Psoas muscle (tissue), 8 donors: ENCODE measurements around the gene EIF3L. TPM values are rescaled to one million over a fixed set of nuclear protein-coding genes. Genes with fewer than 3 reads are reported as not detected.

Experiments used
- ATAC-seq, 4 donors: fragments of 200-7000 bp; cut with Tn5 transposase; one replicate each; pipeline ENCODE4 v1.9.1; 2020; ENCODE audit warnings: moderate library complexity in 3 of 4, mild to moderate bottlenecking in 2 of 4
- DNase-seq, 2 donors: peaks; one replicate each; pipeline ENCODE4 v3.0.0-alpha.2; 2020
- H3K27ac ChIP-seq: fragments of 200-600 bp; one replicate; pipeline ENCODE4 v1.8.0; 2022
- H3K27me3 ChIP-seq, 3 donors: fragments of 200-600 bp in 1 of 3; one replicate each; pipeline versions ENCODE4 v1.6.1 to v1.8.0; 2013 to 2022; ENCODE audit warnings: low read length in 2 of 3, mild to moderate bottlenecking in 2 of 3, moderate library complexity in 1 of 3; ENCODE audit not compliant: insufficient read depth in 3 of 3
- H3K36me3 ChIP-seq, 2 donors: fragments of 200-600 bp in 1 of 2; one replicate each; pipeline versions ENCODE4 v1.6.1 to v1.8.0; 2013 to 2022; ENCODE audit warnings: low read depth in 1 of 2, mild to moderate bottlenecking in 1 of 2, moderate library complexity in 1 of 2; ENCODE audit not compliant: insufficient read depth in 1 of 2
- H3K4me1 ChIP-seq: fragments of 200-600 bp; one replicate; pipeline ENCODE4 v1.8.0; 2022
- H3K4me3 ChIP-seq: fragments of 200-600 bp; one replicate; pipeline ENCODE4 v1.8.0; 2022; ENCODE audit warnings: mild to moderate bottlenecking
- H3K9me3 ChIP-seq: fragments of 200-600 bp; one replicate; pipeline ENCODE4 v1.8.0; 2022
- CTCF ChIP-seq: fragments of 200-600 bp; IDR thresholded peaks from one replicate; pipeline ENCODE4 v1.8.0; 2022; ENCODE audit warnings: antibody characterized with exemption
- WGBS, 3 donors: extraction: QIAGEN DNeasy Blood & Tissue Kit; methylation state at CpG; one replicate each; pipeline versions ENCODE4 v1.1.6 to v1.1.7; 2013; 5-methylcytosine and 5-hydroxymethylcytosine counted together
- intact Hi-C, 2 donors: fragments of 100-400 bp; cut with DNase I; formaldehyde crosslinking; loops; one replicate each; pipeline versions ENCODE4 v1.11.0 to v1.14.2; 2022
- polyA plus RNA-seq, 3 donors: library from polyadenylated mRNA; stranded (reverse); fragments of 200-250 nt; gene quantifications; one replicate each; pipeline ENCODE4 v1.2.3, GENCODE V29; 2013
- total RNA-seq, 4 donors: library from RNA; stranded (reverse); fragmentation: NEBNext Ultra II Directional in 2 of 4; extraction: Animal tissue kit (Norgen Biotek cat#: 25700) in 2 of 4; gene quantifications; one replicate each; pipeline versions ENCODE4 v1.2.1 to v1.2.4, GENCODE V29; 2021 to 2023
- donor health status: healthy with polysubstance abuse.
- donor health status: DM: no; HTN: no; CAD: no; lungs with moderate emphysema.
- donor health status: Bipolar disorder and iron deficiency.
- donor health status: healthy.
- donor health status: DM: yes; HTN: yes; CAD: no.
- donor health status: DM: no; HTN: no; CAD: no.
- donor health status: DM: no; HTN: no; CAD: no.
- donor health status: DM: yes; HTN: yes; CAD: no.

EIF3L gene
- total and polyA plus RNA-seq, 7 donors: 265 to 483 (median 369) TPM

- peak in 2 of 4 donors; percentile 37 to 44 for ATAC-seq
- Histone ChIP-seq H3K27me3 (no peaks in the 10 kb centered on the region), H3K4me1 (peaks cover 8% of the 10 kb centered on the region), H3K27ac (no peak overlapping the region), H3K4me3 (no peak overlapping the region), H3K9me3 (no peaks in the 10 kb centered on the region), H3K36me3 (peaks cover 12 to 41% of the 10 kb centered on the region in 2 donors)
- no peak for DNase-seq
- intact Hi-C loops: loop anchor here in 1 of 2 donors (5.0 kb wide), 1 partner anchor 40 kb away; no protein-coding TSS in a partner anchor
- TF ChIP-seq CTCF: no peak
- WGBS, 3 donors: 34 to 37% (median 36%) methylated on average over 7 of the region's 7 CpGs
These were observed 43.5 kb downstream of the EIF3L start for GRCh38 chr22:37892566-37893335.

- Histone ChIP-seq H3K4me3 (no peak overlapping the region), H3K36me3 (peaks cover 6 to 33% of the 10 kb centered on the region in 2 donors), H3K27ac (no peak overlapping the region), H3K27me3 (no peaks in the 10 kb centered on the region), H3K9me3 (no peaks in the 10 kb centered on the region), H3K4me1 (peaks cover 8% of the 10 kb centered on the region)
- no peak for ATAC-seq
- WGBS, 3 donors: 59 to 70% (median 61%) methylated on average over 5 of the region's 5 CpGs
- no peak for DNase-seq
- intact Hi-C loops: loop anchor here in 1 of 2 donors (5.0 kb wide), 1 partner anchor 39 kb away; no protein-coding TSS in a partner anchor
- TF ChIP-seq CTCF: no peak
These were observed 44.4 kb downstream of the EIF3L start for GRCh38 chr22:37893583-37893983.

DNA sequence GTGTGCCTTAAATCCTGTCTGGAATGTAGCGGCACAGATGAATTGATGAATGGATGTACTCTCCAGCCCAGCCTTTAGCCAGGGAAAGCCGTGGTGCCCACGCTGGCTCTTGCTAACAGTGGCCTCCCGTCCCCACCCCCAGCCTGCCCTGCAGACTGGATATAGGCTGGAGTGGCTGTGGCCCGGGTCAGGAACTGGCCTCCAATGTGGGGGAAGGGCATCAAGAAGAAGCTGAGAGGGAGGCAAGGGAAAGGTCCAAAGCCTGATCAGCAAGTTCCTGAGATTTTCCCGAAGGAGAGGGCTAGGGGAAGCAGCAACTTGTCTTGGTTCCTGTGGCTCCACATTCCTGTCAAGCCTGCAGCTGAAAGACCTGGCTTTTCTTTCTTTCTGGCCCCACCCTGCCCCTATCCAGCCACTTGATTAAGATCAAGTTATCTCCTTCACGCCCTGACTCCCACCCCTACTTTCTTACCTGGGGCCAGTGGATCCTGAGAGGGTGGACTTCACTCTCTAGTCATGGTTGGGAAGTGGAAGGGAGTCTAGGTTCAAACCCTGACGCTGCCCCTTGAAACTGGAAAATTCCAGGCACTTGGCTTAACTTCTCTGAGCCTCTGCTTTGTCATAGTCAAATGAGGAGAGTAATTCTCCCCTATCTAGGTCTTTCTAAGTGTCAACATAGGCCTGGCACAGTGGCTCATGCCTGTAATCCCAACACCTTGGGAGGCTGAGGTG lies 45.9 kb downstream of the EIF3L start:
- DNase-seq: no peak
- H3K36me3 ChIP-seq: peaks cover 0 to 18% of the 10 kb centered on the region in 2 donors
- H3K27ac ChIP-seq: no peak overlapping the region
- no peaks in the 10 kb centered on the region for H3K27me3 ChIP-seq
- no peak for ATAC-seq
- no peaks in the 10 kb centered on the region for H3K9me3 ChIP-seq
- WGBS, 3 donors: 59 to 72% (median 61%) methylated on average over 8 of the region's 8 CpGs
- H3K4me1 ChIP-seq: peaks cover 8% of the 10 kb centered on the region
- intact Hi-C loops: loop anchor here in 1 of 2 donors (5.0 kb wide), 1 partner anchor 37 kb away; no protein-coding TSS in a partner anchor
- no peak overlapping the region for H3K4me3 ChIP-seq
- no peak for TF ChIP-seq CTCF

DNA sequence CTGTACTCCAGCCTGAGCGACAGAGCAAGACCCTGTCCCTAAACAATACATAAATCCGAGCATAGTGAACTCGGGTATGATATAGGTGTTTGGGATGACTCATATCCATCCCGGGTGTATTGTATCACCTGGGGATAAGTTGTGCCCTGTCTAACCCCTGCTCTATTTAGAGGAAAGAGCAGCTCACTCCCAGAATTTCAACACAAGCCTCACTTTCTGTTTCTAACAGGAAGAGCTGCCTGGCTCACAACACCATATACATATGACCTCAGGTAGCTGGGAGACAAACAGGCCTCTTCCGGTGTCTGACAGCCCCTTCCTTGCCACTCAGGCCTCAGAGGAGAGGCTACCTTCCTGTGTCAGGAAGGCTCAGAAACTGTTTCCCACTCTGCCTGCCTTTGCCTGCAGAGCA lies 47.0 kb downstream of the EIF3L start:
- H3K36me3 ChIP-seq: peaks cover 0 to 8% of the 10 kb centered on the region in 2 donors
- no peak overlapping the region for H3K27ac ChIP-seq
- H3K4me3 ChIP-seq: no peak overlapping the region
- H3K27me3 ChIP-seq: no peaks in the 10 kb centered on the region
- DNase-seq (no peak), ATAC-seq (peak in 2 of 4 donors; percentile 17 to 20)
- intact Hi-C loops: no loop called here
- no peaks in the 10 kb centered on the region for H3K9me3 ChIP-seq
- H3K4me1 ChIP-seq: peaks cover 8% of the 10 kb centered on the region
- no peak for TF ChIP-seq CTCF
- 63 to 77% (median 69%) methylated on average over 5 of the region's 5 CpGs for WGBS, 3 donors
